Endothelial cell of umbilical vein (primary cell): ENCODE results near the gene SMIM34. TPM values are rescaled to one million over a fixed set of nuclear protein-coding genes. Genes with fewer than 3 reads are reported as not detected.

ENCODE experiments used
- BruUV-seq: library from RNA; stranded (reverse); fragments of 400-500 nt; replicated peaks from 2 replicates; lab custom pipeline; 2021; lab: Mats Ljungman, UMichigan
- CTCF ChIA-PET: fragments of 300-600, 350-600 bp; sonication (Branson Sonifier 250); formaldehyde crosslinking; loops from one replicate; lab custom pipeline; 2021; ENCODE audit warnings: antibody characterized with exemption, inconsistent platforms; lab: Charles Lee
- POLR2A ChIA-PET: fragments of 300-600, 350-600 bp; sonication (Branson Sonifier 250); formaldehyde crosslinking; loops from one replicate; lab custom pipeline; 2021; ENCODE audit warnings: antibody characterized with exemption, inconsistent platforms; lab: Charles Lee
- DNase-seq: peaks from one replicate; pipeline ENCODE4 v3.0.0-alpha.2; 2011; ENCODE audit warnings: low read depth, low spot score
- FAIRE-seq: peaks from 2 replicates; lab custom pipeline; 2011; peaks lifted over from hg19 to GRCh38; lab: Jason Lieb, UNC
- H2AFZ ChIP-seq: 2 replicates; pipeline ENCODE4 v1.6.0; 2012; ENCODE audit warnings: low read depth, low read length, control low read depth, inconsistent platforms
- H3K27ac ChIP-seq: 2 replicates; pipeline ENCODE4 v1.5.1; 2011; ENCODE audit warnings: low read depth, mild to moderate bottlenecking, control low read depth, low read length, moderate library complexity; ENCODE audit not compliant: insufficient read depth
- H3K27me3 ChIP-seq, 2 experiments: 2 replicates each; pipeline versions ENCODE4 v1.6.0 to v1.6.1; 2011; ENCODE audit warnings: low read length in 2 of 2, mixed read lengths in 1 of 2; ENCODE audit not compliant: control insufficient read depth in 2 of 2, insufficient read depth in 2 of 2
- H3K36me3 ChIP-seq, 2 experiments: 2 replicates in 1 of 2; 3 replicates in 1 of 2; pipeline ENCODE4 v1.5.1; 2011; ENCODE audit warnings: low read length in 2 of 2, mild to moderate bottlenecking in 1 of 2, moderate library complexity in 1 of 2; ENCODE audit not compliant: control insufficient read depth in 2 of 2, insufficient read depth in 2 of 2; ENCODE audit errors: extremely low read depth in 1 of 2
- H3K4me1 ChIP-seq: 3 replicates; pipeline ENCODE4 v1.5.1; 2011; ENCODE audit warnings: mild to moderate bottlenecking, low read length; ENCODE audit not compliant: control insufficient read depth, insufficient read depth; ENCODE audit errors: extremely low read depth
- H3K4me2 ChIP-seq: 2 replicates; pipeline ENCODE4 v1.6.1; 2011; ENCODE audit warnings: low read length, control low read depth, mixed read lengths; ENCODE audit not compliant: insufficient read depth
- H3K4me3 ChIP-seq, 3 experiments: fragments of 200-600 bp in 1 of 3; sonication (generic), shearing (Covaris generic) in 1 of 3; replicated peaks in 1 of 3; 2 replicates each; pipeline ENCODE4 v1.5.1; 2011 to 2016; ENCODE audit warnings: control low read depth in 3 of 3, low read length in 3 of 3, mild to moderate bottlenecking in 2 of 3, inconsistent platforms in 1 of 3, low read depth in 1 of 3, moderate library complexity in 1 of 3; ENCODE audit not compliant: insufficient read depth in 1 of 3
- H3K79me2 ChIP-seq: 2 replicates; pipeline ENCODE4 v1.6.0; 2012; ENCODE audit warnings: low read length, inconsistent platforms; ENCODE audit not compliant: control insufficient read depth, insufficient read depth
- H3K9ac ChIP-seq: replicated peaks from 2 replicates; pipeline ENCODE3; 2011; ENCODE audit warnings: low read length, control low read depth; ENCODE audit not compliant: insufficient read depth; ENCODE audit errors: extremely low read depth
- H3K9me1 ChIP-seq: replicated peaks from 3 replicates; pipeline ENCODE4 v1.6.0; 2011; ENCODE audit warnings: mild to moderate bottlenecking, low read length; ENCODE audit not compliant: control insufficient read depth, insufficient read depth; ENCODE audit errors: extremely low read depth
- H3K9me3 ChIP-seq: replicated peaks from 2 replicates; pipeline ENCODE4 v1.5.1; 2012; ENCODE audit warnings: low read length, inconsistent platforms; ENCODE audit not compliant: control insufficient read depth, insufficient read depth
- H4K20me1 ChIP-seq: replicated peaks from 2 replicates; pipeline ENCODE3; 2011; ENCODE audit warnings: mild to moderate bottlenecking, low read length; ENCODE audit not compliant: control insufficient read depth, insufficient read depth; ENCODE audit errors: extremely low read depth
- POLR2AphosphoS5 ChIP-seq: IDR thresholded peaks from 2 replicates; pipeline ENCODE4 v1.6.1; 2012; ENCODE audit warnings: low read depth, mild to moderate bottlenecking, control low read depth, low read length, moderate library complexity; ENCODE audit not compliant: insufficient read depth
- dilution Hi-C: fragments of 300-500 bp; cut with MboI; formaldehyde crosslinking; loops from one replicate; pipeline ENCODE4 v1.15.0; 2019; ENCODE audit warnings: low sequenced_read_pairs; ENCODE audit not compliant: extremely low pct_ligation_motif_present
- intact Hi-C: fragments of 100-400 bp; cut with micrococcal nuclease; formaldehyde crosslinking; loops from one replicate; pipeline ENCODE4 v1.10.0; 2022
- polyA plus RNA-seq, 4 experiments: library from polyadenylated mRNA; depleted of rRNA in 3 of 4; stranded (reverse) in 3 of 4; unstranded in 1 of 4; fragments of >200 nt; gene quantifications; 2 replicates each; pipeline versions ENCODE4 v1.2.1 to v1.2.3, GENCODE V29; 2011 to 2012; ENCODE audit warnings: missing spikeins in 1 of 4
- small RNA-seq: library from RNA; depleted of rRNA; stranded (forward); fragments of <200 nt; gene quantifications from one replicate; pipeline ENCODE3, GENCODE V24; 2012; ENCODE audit warnings: low replicate concordance, low read depth; ENCODE audit not compliant: insufficient read depth, insufficient read length
- total RNA-seq: library from RNA; stranded (reverse); gene quantifications from 2 replicates; pipeline ENCODE4 v1.2.3, GENCODE V29; 2021
- TF ChIP-seq, protein P1 (sequence below): IDR thresholded peaks from 2 replicates; pipeline ENCODE4 v1.6.1; 2011; ENCODE audit not compliant: insufficient read depth, insufficient read length

Gene SMIM34
- total and polyA plus RNA-seq, 2 donors (not counting 3 experiments of a cell fraction or from before 2014, with no cell fraction given) = not detected

DNA sequence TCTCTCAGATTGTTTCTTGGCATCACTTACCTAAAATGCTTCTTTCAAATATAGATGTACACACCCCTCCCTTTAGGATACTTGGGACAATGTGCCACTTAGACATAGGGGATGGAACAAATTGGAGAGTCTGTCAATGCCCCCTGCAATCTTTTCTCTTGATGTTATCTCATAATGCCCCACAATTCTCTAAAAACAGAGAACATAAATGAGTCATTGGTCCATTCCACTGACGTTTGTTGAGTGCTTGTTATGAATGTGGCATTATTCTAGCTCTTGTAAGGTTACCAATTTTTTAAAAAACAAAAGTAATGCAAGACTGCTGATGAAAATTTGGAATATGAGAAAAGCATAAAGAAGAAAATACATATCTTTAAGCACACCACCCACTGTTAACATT, 54.0 kb downstream of the SMIM34 start:
- no peak overlapping the region for H2AFZ ChIP-seq
- H3K9ac ChIP-seq = no peak overlapping the region
- DNase-seq (no peak), FAIRE-seq (no peak)
- no peak overlapping the region for H3K4me3 ChIP-seq
- H3K9me3 ChIP-seq = no peaks in the 10 kb centered on the region
- no peaks in the 10 kb centered on the region for H3K79me2 ChIP-seq
- H3K36me3 ChIP-seq = no peaks in the 10 kb centered on the region
- intact Hi-C loops (no loop called here), dilution Hi-C loops (no loop called here)
- no peaks in the 10 kb centered on the region for H4K20me1 ChIP-seq
- CTCF ChIA-PET = interaction anchor here (2.9 kb wide), 1 partner anchor 446 kb away, joined by 26 read pairs; no protein-coding TSS in a partner anchor
- peaks cover 12% of the 10 kb centered on the region in 2 experiments for H3K27me3 ChIP-seq
- H3K9me1 ChIP-seq = no peaks in the 10 kb centered on the region
- BruUV-seq = no TSS peak
- H3K4me2 ChIP-seq = no peak overlapping the region
- TF ChIP-seq, protein P1, sequence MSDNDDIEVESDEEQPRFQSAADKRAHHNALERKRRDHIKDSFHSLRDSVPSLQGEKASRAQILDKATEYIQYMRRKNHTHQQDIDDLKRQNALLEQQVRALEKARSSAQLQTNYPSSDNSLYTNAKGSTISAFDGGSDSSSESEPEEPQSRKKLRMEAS = no peak
- TF ChIP-seq POLR2AphosphoS5 = no peak
- no peaks in the 10 kb centered on the region for H3K4me1 ChIP-seq
- POLR2A ChIA-PET = no interaction called here
- H3K27ac ChIP-seq = no peak overlapping the region

Small RNA genes within 50 kb of the gene (small RNA-seq; reads per million reads assigned to genes)
- gene RF00614 = not detected

Other genes with a start within 250 kb of the SMIM34 start
- gene KCNE2, start 59.9 kb downstream of the SMIM34 start, total RNA-seq = not detected in 2 replicates
- gene KCNE2, start 59.9 kb downstream of the SMIM34 start, polyA plus RNA-seq = not detected in 2 replicates
- 1.5 and 2.9 TPM in 2 replicates for gene SMIM11, start 48.4 kb downstream of the SMIM34 start, total RNA-seq
- 1.4 and 2.9 TPM in 2 replicates for gene SMIM11, start 48.4 kb downstream of the SMIM34 start, polyA plus RNA-seq
- 0.38 and 0.53 TPM in 2 replicates for gene KCNE1, start 88.3 kb upstream of the SMIM34 start, total RNA-seq
- 0.08 and 0.10 TPM in 2 replicates for gene KCNE1, start 88.3 kb upstream of the SMIM34 start, polyA plus RNA-seq
- 15.9 and 16.5 TPM in 2 replicates for gene RCAN1, start 191.2 kb upstream of the SMIM34 start, total RNA-seq
- 6.4 and 9.7 TPM in 2 replicates for gene RCAN1, start 191.2 kb upstream of the SMIM34 start, polyA plus RNA-seq
- gene CLIC6, start 245.0 kb upstream of the SMIM34 start, total RNA-seq = not detected in 2 replicates
- gene CLIC6, start 245.0 kb upstream of the SMIM34 start, polyA plus RNA-seq = not detected in 2 replicates